Measurements from ENCODE around the gene RFX6.

DNA sequence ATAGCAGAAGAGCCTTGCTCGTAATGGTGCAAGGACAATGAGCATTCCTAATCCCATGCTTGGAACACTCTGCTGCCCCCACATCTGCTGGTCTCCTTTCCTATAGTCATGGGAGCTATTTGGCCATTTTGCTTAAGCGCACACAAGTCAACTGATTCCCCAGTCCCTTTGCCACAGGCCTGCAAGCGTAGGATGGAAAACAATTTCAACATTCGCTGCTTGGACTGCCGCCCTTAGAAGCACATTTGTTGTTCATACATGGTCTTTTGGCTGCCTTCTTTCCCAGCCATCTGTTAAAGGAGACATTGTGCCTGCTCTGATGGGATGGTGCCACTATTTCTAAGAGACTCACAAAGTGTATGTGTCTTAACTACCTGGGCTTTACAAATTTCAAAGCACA lies 96.9 kb downstream of the RFX6 start:
- TF ChIP-seq, protein P1, sequence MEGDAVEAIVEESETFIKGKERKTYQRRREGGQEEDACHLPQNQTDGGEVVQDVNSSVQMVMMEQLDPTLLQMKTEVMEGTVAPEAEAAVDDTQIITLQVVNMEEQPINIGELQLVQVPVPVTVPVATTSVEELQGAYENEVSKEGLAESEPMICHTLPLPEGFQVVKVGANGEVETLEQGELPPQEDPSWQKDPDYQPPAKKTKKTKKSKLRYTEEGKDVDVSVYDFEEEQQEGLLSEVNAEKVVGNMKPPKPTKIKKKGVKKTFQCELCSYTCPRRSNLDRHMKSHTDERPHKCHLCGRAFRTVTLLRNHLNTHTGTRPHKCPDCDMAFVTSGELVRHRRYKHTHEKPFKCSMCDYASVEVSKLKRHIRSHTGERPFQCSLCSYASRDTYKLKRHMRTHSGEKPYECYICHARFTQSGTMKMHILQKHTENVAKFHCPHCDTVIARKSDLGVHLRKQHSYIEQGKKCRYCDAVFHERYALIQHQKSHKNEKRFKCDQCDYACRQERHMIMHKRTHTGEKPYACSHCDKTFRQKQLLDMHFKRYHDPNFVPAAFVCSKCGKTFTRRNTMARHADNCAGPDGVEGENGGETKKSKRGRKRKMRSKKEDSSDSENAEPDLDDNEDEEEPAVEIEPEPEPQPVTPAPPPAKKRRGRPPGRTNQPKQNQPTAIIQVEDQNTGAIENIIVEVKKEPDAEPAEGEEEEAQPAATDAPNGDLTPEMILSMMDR (IDR thresholded peaks at IDR 0.05 in 8 of 11, conservative IDR thresholded peaks at IDR 0.05 in 3 of 11), result no peak
- TF ChIP-seq POLR2A (IDR thresholded peaks at IDR 0.05) (no peak), POLR2AphosphoS5 (IDR thresholded peaks at IDR 0.05) (no peak)

Data from spleen (tissue), 7 donors.